AML-193 (cell line): ENCODE results near the gene CDC42SE1.

Source experiments
- DNase-seq, 2 experiments: peaks; one replicate each; lab custom pipeline; 2025; lab: John Stamatoyannopoulos, UW

Gene CDC42SE1

GRCh38 chr1:151051356-151052009 is 7.9 kb downstream of the CDC42SE1 start:
- no peak for DNase-seq

- no peak for DNase-seq
Observed at GRCh38 chr1:151050051-151050688, 9.3 kb downstream of the CDC42SE1 start.

GRCh38 chr1:151049458-151049857 is 10.0 kb downstream of the CDC42SE1 start:
- DNase-seq = no peak

- no peak for DNase-seq
Observed at GRCh38 chr1:151048645-151049032, 10.8 kb downstream of the CDC42SE1 start.

- peak; percentile 59 to 70 for DNase-seq
Observed at GRCh38 chr1:151047925-151048644, 11.3 kb downstream of the CDC42SE1 start.

GRCh38 chr1:151047591-151047924 is 11.9 kb downstream of the CDC42SE1 start, which contains the start of gene C1orf56:
C1orf56 (plus strand) TSS chr1:151047751; CDS start chr1:151047848, 97 bp downstream.
- peak; percentile 32 to 43 for DNase-seq

GRCh38 chr1:151043163-151043562 is 16.3 kb downstream of the CDC42SE1 start:
- DNase-seq = no peak

- DNase-seq = no peak
Observed at GRCh38 chr1:151039521-151039920, 19.9 kb downstream of the CDC42SE1 start.

GRCh38 chr1:151037032-151037431 is 22.4 kb downstream of the CDC42SE1 start:
- no peak for DNase-seq

GRCh38 chr1:151036356-151036755 is 23.1 kb downstream of the CDC42SE1 start, which contains the start of gene BNIPL:
BNIPL (plus strand) TSS chr1:151036586; CDS start chr1:151036726, 140 bp downstream.
- DNase-seq = no peak

GRCh38 chr1:151035167-151035566 is 24.3 kb downstream of the CDC42SE1 start:
- DNase-seq = no peak

- no peak for DNase-seq
Observed at GRCh38 chr1:151032164-151032563, 27.3 kb downstream of the CDC42SE1 start.

- no peak for DNase-seq
Observed at GRCh38 chr1:151026460-151026859, 33.0 kb downstream of the CDC42SE1 start.

- DNase-seq = peak; percentile 74 to 76
Observed at GRCh38 chr1:151024540-151025146, 34.8 kb downstream of the CDC42SE1 start.

- DNase-seq = no peak
Observed at GRCh38 chr1:151013518-151013917, 45.9 kb downstream of the CDC42SE1 start.

- no peak for DNase-seq
Observed at GRCh38 chr1:151012684-151013471, 46.5 kb downstream of the CDC42SE1 start.

- no peak for DNase-seq
Observed at GRCh38 chr1:151011154-151011850, 48.1 kb downstream of the CDC42SE1 start.

GRCh38 chr1:151010346-151010726 is 49.1 kb downstream of the CDC42SE1 start:
- no peak for DNase-seq

GRCh38 chr1:151009674-151010345 is 49.6 kb downstream of the CDC42SE1 start:
- DNase-seq = no peak

GRCh38 chr1:151009206-151009587 is 50.2 kb downstream of the CDC42SE1 start:
- DNase-seq = no peak
